ENCODE measurements around the gene MYO1E.

MYO1E gene

GRCh38 chr15:59221511-59222505 lies 150.9 kb downstream of the MYO1E start:
- no peak for DNase-seq

DNA sequence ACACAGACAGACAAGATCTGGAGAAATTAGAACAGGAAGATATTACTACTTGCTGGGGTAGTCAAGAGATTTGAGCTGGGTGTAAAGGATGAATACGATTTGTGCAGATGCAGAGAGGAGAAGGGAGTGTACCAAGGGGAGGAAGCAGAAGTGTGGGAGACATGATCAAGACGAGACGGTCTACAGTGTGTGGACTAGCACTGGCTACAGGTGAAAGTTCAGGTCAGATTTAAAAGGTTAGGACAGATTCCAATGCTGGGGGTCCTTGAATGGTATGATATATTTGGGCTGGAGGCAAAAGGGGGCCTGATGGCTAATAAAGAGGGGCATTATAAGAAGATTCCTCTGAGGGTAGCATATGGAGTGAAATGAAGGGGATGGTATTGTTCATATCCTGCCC lies 154.0 kb downstream of the MYO1E start:
- DNase-seq = no peak

- no peak for DNase-seq
Measured at GRCh38 chr15:59217876-59218498, 154.7 kb downstream of the MYO1E start.

GRCh38 chr15:59216911-59217310 lies 155.8 kb downstream of the MYO1E start:
- no peak for DNase-seq

- DNase-seq = no peak
Measured at GRCh38 chr15:59210186-59210585, 162.5 kb downstream of the MYO1E start.

- no peak for DNase-seq
Measured at GRCh38 chr15:59208613-59209249, 163.9 kb downstream of the MYO1E start.

DNA sequence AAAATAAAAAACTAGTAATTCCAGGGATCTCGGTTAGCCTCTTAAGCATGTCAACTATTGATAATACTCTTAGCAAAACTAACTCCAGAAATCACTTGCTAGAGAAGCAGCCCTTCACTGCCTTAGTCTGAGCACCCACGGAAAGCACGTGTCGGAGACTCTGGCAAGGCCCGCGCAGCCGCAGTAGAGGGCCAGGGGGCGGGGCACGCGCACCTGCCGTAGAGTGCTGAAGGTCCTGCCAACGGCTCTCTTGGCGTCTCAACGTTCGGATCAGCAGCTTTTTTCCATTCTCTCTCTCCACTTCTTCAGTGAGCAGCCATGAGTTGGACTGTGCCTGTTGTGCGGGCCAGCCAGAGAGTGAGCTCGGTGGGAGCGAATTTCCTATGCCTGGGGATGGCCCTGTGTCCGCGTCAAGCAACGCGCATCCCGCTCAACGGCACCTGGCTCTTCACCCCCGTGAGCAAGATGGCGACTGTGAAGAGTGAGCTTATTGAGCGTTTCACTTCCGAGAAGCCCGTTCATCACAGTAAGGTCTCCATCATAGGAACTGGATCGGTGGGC lies 166.0 kb downstream of the MYO1E start, which contains the start of gene LDHAL6B:
Gene LDHAL6B (plus strand): TSS at position 221 of the 561 bp plus-strand sequence. CDS start 98 bp downstream, at position 319.
- no peak for DNase-seq

DNA sequence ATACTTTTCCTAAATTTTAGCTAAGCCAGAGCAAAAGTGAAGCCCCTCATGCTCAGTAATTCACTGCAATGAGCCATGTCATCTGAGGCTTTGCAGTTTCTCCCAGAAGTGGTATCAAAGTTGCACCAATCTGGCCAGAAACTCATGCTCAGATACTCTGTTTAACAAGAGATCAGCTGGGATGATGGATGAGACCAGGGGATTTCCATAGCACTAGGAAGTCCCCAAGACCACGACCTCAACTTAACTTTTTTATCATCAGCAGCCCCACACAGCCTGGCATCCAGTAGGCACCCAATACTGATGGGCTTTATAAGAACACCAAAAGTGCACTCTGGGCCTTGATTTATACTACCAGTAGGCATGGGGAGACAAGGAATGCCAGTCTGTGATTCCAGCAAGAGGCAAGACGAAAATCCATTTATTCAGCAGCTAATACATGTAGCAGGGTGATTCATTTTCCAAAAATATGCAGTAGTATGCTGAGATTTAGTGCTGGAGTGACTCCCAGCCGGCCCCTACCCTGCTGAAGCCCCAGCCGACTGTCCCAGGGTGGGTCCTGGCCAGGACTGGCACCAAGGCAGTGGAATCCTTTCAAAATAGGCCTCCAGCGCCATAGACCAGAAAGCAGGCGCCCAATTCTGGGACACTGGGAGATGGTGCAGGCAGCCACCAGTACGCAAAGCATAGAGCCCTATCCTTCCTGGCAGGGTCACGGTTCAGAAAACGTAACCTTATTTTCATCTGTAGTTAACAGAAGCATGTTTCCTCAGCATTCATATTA lies 166.6 kb downstream of the MYO1E start:
- DNase-seq = no peak

DNA sequence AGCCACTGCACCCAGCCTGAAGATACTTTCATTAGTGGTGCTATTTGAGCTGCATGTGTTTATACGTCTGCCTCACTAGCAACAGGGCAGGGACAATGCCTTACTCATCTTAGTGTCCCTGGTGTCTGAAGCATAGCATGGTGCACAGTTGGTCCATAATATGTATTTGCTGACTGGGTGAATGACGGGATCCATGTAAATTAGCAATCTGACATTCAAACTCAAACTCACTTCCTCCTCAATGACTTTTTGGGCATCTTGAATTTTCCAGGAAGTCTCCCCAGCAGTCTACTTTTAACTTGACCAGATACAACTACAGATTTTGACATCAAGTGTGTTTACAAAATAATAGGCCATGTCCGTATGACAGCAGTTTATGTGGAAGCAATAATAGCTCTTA lies 169.0 kb downstream of the MYO1E start:
- no peak for DNase-seq

- no peak for DNase-seq
Measured at GRCh38 chr15:59203008-59203407, 169.7 kb downstream of the MYO1E start.

- no peak for DNase-seq
Measured at GRCh38 chr15:59200560-59200959, 172.1 kb downstream of the MYO1E start.

DNA sequence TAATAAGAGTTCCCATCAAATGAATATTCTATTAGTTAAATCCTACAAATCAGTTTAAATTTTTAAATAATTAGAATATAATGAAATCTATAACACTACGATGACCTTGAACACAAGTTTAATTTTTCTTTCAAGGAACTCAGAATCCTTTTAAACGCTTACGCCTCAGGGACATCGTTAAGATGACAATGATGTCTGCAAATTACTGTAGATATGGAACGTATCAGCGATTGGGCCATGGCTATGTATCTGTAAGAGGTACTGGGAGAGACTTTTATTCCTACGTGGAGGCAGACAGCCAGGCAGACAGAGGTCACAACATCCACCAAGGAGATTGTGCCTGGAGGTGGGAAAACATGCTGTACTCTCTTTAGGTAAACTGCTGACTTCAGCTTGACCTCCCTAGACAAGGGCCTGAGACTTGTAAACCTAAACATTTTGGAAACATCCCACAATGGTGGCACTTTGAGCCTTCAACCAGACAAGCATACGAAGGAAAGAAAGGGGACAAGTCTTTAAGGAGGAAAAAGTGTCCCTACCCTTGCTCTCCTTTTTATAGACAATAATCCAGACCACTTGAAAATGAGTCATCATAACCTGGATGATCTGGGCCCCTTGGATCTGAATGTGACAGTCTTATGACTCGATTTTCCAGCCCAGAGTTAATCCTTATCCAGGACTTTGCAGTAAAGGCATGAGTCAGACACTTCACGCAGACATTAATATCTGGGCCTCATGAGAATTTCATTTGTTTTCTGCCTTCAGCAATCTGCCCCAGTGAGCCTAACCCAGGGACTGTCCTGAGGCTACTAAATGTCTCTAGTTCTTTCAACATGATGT lies 172.8 kb downstream of the MYO1E start:
- no peak for DNase-seq

DNA sequence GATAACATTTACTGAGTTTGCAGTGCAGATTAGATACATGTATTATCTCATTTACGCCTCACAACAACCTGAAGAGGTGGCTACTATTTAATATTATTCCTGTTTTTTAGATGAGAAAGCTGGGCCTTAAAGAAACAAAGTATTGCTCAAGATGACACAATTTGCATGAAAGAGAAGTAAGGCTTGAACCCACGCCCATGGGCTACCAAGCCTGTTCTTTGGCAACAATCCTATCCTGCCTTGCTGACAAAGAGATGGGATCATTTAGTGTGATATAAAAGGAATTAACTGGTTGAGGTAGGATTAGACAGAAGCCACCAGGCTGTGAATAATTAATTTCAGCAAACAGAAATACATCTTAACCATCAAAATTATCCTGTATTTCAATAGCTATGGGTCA lies 175.2 kb downstream of the MYO1E start:
- DNase-seq = no peak

- DNase-seq = no peak
Measured at GRCh38 chr15:59196416-59196815, 176.3 kb downstream of the MYO1E start.

- DNase-seq = no peak
Measured at GRCh38 chr15:59194639-59195325, 177.9 kb downstream of the MYO1E start.

DNA sequence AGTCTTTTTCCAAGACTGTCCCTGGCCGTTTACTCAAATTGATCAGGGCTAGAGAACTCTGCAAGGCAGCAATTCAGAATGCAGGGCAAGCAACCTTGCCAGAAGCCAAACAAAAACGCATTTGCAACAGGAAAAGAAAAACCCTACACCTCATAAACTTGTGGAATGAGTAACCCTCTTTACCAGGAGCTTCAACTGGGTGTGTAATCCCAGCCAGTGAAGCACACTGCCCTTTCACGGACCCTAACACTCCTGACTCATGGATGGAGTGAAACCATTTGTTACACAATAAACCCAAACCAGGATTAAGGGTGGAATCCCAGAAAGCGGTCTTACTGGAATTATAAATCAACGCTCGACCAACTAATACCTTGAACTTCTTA lies 180.8 kb downstream of the MYO1E start:
- no peak for DNase-seq

GRCh38 chr15:59190291-59190690 lies 182.4 kb downstream of the MYO1E start:
- no peak for DNase-seq

GRCh38 chr15:59189241-59189640 lies 183.4 kb downstream of the MYO1E start:
- no peak for DNase-seq

- DNase-seq = no peak
Measured at GRCh38 chr15:59186501-59186900, 186.2 kb downstream of the MYO1E start.

GRCh38 chr15:59185725-59186124 lies 186.9 kb downstream of the MYO1E start:
- no peak for DNase-seq

Measured in stimulated activated CD4-positive, alpha-beta T cell treated with anti-CD3 and anti-CD28 coated beads, Interleukin-15, amount 100 ng/mL, for 24 hours (primary cell).